ENCODE results near the gene EBLN1. TPM values are rescaled to one million over a fixed set of nuclear protein-coding genes. Genes with fewer than 3 reads are reported as not detected.

Gene EBLN1
- total RNA-seq, 2 experiments from 2014 or later: not detected

- intact Hi-C loops (cut with micrococcal nuclease; ENCODE audit: unreplicated experiment): loop anchor here (10.0 kb wide), 1 partner anchor 191 kb away; no protein-coding TSS in a partner anchor
- Histone ChIP-seq H3K4me2 (ENCODE audit: low read length) (no peak overlapping the region), H3K36me3 (ENCODE audit: insufficient read depth, low read length) (no peaks in the 10 kb centered on the region), H3K9me2 (ENCODE audit: insufficient read depth, low read length) (no peaks in the 10 kb centered on the region), H3K27ac (ENCODE audit: low read depth, low read length, poor library complexity, severe bottlenecking) (no peak overlapping the region), H3K79me2 (ENCODE audit: insufficient read depth, low read depth, low read length) (no peaks in the 10 kb centered on the region), H4K20me1 (ENCODE audit: insufficient read depth, low read length) (no peaks in the 10 kb centered on the region), H3K9me3 (ENCODE audit: low read length) (no peaks in the 10 kb centered on the region), H3K4me1 (ENCODE audit: insufficient read depth, low read length, poor library complexity, severe bottlenecking) (no peaks in the 10 kb centered on the region), H2AFZ (ENCODE audit: low read length) (no peak overlapping the region), H3K4me3 (ENCODE audit: low read depth, low read length, poor library complexity, severe bottlenecking) (no peak overlapping the region)
- ChIA-PET CTCF (ENCODE audit: unreplicated experiment) (no interaction called here), POLR2A (interaction anchor here (1.7 kb wide), 1 partner anchor 15 kb away, joined by 4 read pairs; no protein-coding TSS in a partner anchor)
- no TSS peak for BruUV-seq (replicated peaks)
- TF ChIP-seq EZH2phosphoT487 (IDR thresholded peaks at IDR 0.05; ENCODE audit: borderline replicate concordance, low read depth, low read length) (no peak), CTCF (conservative IDR thresholded peaks at IDR 0.05; ENCODE audit: low read length) (peak; percentile 40; the same call in 1 of the 2 replicates)
- no peak for DNase-seq (ENCODE audit: low spot score)
Measured at GRCh38 chr10:22244001-22244400, 26.2 kb upstream of the EBLN1 start.

- DNase-seq (ENCODE audit: low spot score): no peak
- BruUV-seq (replicated peaks): no TSS peak
- intact Hi-C loops (cut with micrococcal nuclease; ENCODE audit: unreplicated experiment): loop anchor here (10.0 kb wide), 1 partner anchor 191 kb away; no protein-coding TSS in a partner anchor
Measured at GRCh38 chr10:22243321-22243720, 25.5 kb upstream of the EBLN1 start.

More at GRCh38 chr10:22243321-22243720, 25.5 kb upstream of the EBLN1 start:
- Histone ChIP-seq H4K20me1 (ENCODE audit: insufficient read depth, low read length) (no peaks in the 10 kb centered on the region), H3K4me1 (ENCODE audit: insufficient read depth, low read length, poor library complexity, severe bottlenecking) (no peaks in the 10 kb centered on the region), H3K36me3 (ENCODE audit: insufficient read depth, low read length) (no peaks in the 10 kb centered on the region), H3K9me3 (ENCODE audit: low read length) (no peaks in the 10 kb centered on the region), H3K9me2 (ENCODE audit: insufficient read depth, low read length) (no peaks in the 10 kb centered on the region), H2AFZ (ENCODE audit: low read length) (no peak overlapping the region), H3K4me3 (ENCODE audit: low read depth, low read length, poor library complexity, severe bottlenecking) (no peak overlapping the region), H3K79me2 (ENCODE audit: insufficient read depth, low read depth, low read length) (no peaks in the 10 kb centered on the region), H3K27ac (ENCODE audit: low read depth, low read length, poor library complexity, severe bottlenecking) (no peak overlapping the region), H3K4me2 (ENCODE audit: low read length) (no peak overlapping the region)
- ChIA-PET POLR2A (interaction anchor here (1.7 kb wide), 1 partner anchor 16 kb away, joined by 4 read pairs; no protein-coding TSS in a partner anchor), CTCF (ENCODE audit: unreplicated experiment) (no interaction called here)
- TF ChIP-seq EZH2phosphoT487 (IDR thresholded peaks at IDR 0.05; ENCODE audit: borderline replicate concordance, low read depth, low read length) (no peak), CTCF (conservative IDR thresholded peaks at IDR 0.05; ENCODE audit: low read length) (no peak)
